ENCODE results near the gene SPSB2.
A peak's percentile ranks its signal among the peaks of the same experiment; 100 is the strongest.

SPSB2 gene

DNA sequence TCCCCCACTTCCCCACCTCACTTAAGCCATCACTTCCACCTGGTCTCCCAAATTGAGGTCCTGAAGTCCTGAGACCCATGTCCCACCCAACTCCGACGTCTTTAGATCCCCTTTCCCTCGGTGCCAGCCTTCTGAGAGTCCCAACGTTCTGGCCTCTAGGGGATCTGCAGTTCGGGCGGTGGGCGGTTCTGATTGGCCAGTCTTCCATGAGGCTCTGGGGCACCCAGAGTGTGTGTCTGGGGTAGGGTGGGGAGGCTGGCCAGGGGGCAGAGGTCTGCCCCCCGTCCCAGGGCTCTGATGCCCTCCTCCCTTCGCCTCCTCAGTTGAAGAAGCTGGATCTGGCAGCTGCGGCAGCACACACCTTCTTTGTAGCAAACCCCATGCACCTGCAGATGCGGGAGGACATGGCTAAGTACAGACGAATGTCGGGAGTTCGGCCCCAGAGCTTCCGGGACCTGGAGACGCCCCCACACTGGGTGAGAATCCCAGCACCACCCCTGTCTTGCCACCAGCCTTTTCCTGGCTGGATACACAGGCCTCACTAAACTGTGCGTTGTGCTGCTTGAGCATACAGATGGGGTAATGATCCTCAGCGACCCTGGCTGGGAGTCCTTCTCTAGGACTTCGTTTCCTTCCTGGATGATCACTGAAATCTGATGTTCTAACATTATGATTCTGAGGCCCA lies 43.4 kb downstream of the SPSB2 start:
- DNase-seq: no peak

DNA sequence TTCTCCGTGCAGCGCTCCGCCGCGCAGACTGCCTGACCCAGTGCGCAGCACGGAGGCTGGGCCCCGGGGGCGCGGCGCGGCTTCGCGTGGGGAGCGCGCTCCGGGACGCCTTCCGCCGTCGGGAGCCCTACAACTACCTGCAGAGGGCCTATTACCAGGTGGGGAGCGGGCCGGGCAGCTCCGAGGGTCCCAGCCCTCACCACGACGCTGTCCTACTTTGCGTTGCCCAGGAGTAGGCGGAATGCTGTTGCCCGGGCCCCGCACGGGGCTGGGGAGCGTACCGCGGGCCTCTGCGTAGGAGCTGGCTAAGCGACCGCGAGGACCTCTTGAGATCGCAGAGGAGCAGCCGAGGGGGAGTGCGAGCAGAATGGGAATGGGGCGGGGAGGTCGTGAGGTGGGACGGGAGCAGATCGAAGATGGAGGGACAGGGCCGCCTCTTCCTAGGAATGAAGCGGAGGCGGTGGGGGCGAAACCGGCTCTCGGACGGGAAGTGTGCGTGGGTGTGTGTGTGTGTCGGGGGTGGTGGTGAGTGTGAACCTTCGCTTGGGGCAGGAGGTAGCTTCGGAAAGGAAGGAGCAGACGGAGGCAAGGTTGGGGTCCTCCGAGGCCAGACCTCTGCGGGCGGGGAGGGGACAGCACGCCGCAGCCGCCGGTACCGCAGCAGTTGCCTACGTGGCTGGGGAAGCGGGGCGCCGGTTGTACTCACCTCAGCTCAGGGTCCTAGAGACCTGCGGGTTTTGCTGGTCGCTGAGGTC lies 44.1 kb downstream of the SPSB2 start:
- no peak for DNase-seq

DNA sequence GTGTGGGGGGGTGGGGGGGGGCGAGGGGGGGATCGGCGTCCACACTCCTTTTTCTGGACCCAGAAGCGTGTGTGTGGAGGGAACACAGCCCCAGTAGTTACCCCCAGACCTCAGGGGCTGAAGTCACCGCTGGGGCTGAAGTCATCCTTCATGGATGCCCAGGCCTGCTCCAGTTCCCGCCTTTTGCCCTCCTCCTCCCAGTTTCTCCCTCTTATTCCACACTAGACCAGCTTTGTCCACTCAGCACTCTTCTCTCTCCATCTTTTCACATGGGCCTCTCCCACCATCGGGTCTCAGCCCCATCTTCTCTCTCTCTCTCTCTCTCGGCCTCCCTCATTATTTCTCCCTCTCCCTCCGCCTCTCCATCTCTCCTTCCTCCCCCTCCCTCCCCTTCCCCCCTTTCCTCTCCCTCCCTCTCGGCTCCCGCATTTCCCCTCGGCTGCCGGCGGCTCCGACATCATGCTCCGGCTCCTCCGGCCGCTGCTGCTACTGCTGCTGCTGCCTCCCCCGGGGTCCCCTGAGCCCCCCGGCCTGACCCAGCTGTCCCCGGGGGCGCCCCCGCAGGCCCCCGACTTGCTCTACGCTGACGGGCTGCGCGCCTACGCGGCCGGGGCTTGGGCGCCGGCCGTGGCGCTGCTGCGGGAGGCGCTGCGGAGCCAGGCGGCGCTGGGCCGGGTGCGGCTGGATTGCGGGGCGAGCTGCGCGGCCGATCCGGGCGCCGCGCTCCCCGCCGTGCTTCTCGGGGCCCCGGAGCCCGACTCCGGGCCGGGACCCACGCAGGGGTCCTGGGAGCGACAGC lies 44.9 kb downstream of the SPSB2 start, which contains the start of gene P3H3:
Gene P3H3 (plus strand): TSS at position 426 of the 799 bp plus-strand sequence. CDS start 34 bp downstream, at position 460.
- DNase-seq: no peak

DNA sequence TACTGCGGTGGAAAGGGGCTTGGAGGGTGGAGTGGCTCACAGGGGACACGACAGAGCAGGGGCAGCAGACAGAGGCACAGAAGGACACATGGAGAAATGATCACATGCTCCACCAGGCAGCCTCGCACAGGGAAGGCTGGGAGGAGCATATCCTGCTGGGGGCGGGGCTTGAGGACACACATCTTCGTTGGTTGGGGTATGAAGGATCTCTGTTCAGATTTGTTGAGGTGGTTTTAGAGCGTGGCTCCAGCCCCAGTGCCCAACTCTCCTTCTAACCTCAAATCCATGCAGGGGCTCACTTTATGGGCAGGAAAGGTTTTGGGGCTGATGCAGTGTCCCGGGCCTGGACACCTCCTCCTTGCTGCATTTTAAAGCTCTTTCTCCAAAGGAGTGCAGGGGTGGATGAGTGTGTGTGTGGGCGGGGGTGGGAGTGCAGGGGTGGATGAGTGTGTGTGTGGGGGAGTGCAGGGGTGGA lies 45.6 kb downstream of the SPSB2 start:
- peak; percentile 41 to 51 for DNase-seq

DNA sequence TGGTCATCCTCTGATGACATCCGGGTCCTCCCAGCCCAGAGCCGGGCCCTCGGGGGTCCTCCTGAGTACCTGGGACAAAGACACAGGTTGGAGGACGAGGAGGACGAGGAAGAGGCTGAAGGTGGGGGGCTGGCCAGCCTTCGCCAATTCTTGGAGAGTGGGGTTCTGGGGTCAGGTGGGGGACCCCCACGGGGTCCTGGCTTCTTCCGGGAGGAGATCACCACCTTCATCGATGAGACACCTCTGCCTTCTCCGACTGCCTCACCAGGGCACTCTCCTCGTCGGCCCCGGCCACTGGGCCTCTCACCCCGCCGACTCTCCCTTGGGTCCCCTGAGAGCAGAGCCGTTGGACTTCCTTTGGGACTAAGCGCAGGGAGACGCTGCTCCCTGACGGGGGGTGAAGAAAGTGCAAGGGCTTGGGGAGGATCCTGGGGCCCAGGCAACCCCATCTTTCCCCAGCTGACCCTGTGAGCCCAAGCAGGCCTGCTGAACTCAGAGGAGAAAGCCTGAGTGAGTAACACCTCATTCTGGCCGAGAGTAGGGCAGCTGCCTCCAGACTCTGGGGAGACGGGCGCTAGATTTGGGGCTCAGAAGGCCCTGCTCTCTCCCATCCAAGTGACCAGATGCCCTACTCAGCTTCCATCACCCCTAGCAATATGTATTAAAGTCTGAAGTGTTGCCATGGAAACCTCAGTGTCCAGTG lies 46.2 kb downstream of the SPSB2 start:
- DNase-seq: no peak

DNA sequence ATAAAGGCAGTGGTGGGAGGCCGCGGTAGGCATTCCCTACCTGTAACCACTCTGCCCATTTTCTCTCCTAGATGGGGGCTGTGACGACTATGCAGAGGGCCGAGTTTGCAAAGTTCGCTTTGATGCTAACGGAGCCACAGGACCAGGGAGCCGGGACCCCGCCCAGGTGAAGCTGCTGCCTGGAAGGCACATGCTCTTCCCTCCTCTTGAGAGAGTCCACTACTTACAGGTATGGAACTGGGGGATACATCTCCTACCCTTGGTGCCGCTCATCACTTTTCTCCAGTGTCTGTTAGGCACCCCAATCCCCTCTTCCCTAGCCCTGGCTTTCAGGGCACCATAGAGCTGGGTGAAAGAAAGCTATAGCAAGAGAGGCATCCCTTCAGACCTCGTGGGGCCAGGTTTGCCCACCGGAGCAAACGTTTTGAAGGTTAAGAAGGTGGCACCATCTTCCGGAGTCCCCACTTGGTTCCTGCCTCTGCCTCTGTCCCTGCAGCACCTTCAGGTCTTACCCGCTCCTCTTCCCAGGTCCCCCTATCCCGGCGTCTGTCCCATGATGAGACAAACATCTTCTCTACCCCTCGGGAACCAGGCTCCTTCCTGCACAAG lies 46.9 kb downstream of the SPSB2 start:
- DNase-seq: no peak

DNA sequence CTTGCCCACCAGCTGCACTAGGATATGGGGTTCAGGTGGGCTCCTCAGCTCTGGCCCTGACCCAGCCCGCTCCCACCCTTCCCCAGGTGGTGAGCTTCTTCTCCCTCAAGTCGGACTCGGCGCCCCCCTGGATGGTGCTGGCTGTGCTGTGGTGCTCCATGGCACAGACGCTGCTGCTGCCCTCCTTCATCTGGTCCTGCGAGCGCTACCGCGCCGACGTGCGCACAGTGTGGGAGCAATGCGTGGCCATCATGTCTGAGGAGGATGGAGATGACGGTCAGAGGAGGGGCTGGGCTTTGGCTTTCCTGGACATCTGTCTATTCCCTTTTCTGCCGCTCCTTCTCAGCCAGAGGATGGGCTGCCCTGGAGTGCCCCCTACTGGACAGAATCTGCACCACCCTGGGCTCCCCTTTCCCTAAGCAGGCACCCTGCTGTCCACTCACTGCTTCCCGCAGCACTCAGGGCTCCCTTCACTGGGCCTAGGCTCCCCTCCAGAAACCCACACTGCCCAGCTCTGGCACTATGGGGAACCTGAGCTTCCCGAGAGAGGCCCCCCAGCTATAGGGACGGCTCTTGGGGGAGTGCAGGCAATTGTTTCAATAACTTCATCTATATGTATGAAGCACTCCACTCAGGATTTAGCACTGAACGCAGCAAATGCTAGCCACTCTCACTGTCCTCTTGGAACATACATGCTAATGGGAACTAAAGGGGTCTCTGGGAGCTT lies 47.5 kb downstream of the SPSB2 start:
- DNase-seq: peak; percentile 87 to 90

DNA sequence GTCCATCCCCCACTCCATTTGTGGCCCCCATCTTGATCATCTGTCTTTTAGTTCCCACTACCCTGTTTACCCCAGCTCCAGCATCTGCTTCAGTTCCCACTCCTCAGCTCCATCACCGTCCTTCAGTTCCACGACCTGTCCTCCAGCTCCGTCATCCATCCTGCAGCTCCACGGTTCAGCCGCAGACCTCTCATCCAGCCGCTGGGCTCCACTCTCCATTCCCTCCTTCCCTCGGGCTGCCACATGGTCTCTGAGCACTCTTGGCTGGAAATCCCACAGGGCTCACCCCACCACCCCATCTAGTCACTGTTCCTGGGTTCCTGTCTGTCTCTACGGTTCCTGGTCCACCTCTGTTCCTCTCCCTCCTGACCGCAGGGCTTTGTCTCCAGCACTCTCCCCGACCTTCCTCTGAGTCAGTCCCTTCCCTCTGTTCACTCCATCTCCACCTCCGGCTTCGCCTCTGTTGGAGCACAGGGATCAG lies 48.2 kb downstream of the SPSB2 start:
- no peak for DNase-seq

DNA sequence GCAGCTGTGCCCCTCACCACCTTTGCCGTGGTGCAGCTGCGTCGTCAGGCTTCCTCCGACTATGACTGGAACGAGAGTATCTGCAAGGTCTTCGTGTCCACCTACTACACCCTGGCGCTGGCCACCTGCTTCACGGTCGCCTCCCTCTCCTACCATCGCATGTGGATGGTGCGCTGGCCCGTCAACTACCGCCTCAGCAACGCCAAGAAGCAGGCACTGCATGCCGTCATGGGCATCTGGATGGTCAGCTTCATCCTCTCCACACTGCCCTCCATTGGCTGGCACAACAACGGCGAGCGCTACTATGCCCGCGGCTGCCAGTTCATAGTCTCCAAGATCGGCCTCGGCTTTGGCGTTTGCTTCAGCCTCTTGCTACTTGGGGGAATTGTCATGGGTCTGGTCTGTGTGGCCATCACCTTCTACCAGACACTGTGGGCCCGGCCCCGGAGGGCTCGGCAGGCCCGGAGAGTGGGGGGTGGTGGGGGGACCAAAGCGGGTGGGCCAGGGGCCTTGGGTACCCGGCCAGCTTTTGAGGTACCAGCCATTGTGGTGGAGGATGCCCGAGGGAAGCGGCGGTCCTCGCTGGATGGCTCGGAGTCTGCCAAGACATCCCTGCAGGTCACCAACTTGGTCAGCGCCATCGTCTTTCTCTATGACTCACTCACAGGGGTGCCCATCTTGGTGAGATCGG lies 48.9 kb downstream of the SPSB2 start:
- no peak for DNase-seq

DNA sequence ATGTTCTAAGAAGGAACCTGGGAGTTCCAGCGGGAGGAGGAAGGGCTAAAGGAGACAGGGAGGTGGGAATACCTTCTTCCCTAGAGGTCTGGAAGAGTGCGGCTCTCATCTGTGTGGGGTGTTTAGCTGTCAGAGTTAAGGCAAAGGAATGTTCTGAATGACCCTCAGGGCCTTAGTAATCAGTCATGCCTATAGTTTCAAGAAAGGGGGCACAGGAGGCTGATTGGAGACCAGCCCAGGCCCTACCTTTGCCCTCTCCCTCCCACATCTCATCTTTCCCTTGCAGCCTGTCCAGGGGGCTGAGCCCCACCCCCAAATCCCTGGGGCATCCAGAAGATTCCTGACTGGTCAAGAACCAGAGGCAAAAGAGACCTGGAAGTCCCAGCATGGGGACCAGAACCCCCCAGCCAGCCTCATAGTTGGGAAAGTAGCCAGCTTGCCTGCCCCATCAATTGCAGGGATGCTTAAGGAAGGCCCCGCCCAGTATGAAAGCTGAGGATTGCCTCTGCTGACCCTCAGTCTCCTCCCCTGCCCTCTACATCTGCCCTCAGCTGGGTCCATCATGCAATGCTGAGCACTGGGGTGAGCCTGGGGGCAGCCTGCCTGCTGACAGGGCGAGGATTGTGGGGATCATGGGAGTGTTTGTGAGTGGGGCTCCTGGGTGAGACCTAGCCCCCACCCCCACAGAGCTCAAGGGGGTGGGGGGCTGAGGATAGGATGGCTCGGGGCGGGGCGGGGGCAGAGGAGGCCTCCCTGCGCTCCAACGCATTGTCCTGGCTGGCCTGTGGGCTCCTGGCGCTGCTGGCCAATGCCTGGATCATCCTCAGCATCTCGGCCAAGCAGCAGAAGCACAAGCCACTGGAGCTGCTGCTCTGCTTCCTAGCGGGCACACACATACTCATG lies 49.7 kb downstream of the SPSB2 start:
- no peak for DNase-seq

DNA sequence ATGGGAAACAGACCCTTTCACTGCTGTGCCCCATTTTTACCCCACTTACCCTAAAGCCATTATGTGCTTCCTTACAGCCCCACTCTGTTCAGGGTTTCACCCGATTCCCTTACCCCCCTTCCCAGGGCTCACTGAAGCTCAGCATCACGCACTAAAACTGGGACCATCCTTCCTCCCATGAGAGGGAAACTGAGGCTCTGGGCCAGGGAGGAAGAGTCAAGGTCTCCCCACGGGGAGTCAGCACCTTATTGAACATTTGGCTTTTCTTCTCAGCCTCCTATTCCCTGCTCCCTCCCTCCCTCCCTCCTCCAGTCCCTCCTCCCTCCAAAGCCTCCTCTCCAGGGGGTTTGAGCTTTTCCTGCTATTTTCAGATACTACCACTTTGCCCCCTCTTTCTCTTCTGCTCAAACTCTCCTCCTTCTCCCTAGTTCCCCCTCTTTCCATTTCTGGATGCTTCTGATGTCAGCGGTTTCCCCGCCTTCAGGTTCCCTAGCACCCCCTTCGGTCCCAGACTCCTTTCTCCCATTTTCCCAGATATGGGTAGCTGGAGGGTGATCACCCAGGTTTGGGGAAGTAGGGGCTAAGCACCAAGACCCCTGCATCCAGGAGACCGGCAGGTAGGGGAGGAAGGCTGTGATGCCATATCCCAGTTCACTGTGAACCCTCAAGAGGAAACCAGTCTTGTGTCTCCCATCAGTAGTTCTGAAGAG lies 50.5 kb downstream of the SPSB2 start:
- no peak for DNase-seq

DNA sequence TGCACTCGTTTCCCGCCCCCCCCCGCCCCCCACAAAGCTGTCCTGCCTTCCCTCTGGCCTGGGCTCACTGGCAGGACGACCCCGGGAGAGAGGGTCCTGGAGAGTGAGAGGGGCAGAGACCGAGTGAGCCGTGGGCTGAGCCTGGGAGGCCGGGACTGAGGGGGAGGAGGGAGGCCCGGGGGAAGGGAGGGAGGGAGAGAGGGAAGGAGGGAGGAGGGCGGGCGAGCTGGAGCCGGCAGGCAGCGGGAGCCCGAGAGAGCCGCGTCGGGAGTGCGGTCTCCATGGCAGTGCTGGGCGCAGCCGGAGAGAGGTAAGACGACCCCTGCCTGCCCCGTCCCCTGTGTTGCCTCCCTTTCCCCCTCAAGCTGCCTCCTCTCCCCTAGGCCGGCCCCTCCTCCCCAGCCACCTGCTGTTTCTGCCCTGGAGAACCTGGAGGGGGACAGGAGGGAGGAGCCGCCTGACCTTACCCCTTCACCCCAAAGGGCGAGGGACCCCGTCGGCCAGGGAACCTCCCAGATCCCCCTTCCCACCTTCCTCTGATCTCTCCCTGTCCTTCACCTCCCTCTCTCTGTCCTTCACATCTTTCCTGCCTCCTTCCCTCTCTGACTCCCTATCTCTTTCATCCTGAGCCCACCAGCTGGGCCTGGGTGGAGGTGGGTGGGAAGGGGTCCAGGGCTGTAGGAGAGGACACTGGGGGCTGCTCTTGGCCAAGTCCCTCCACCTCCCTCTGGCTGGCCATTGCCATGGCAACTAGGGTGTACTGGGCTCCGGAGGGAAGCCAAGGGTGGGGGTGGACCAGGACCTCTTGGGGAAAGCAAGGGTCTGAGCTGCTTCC lies 51.3 kb downstream of the SPSB2 start, which contains the start of gene GPR162:
Gene GPR162 (plus strand): TSS at position 231 of the 835 bp plus-strand sequence. CDS start 2,078 bp downstream, outside the sequence.
- DNase-seq: no peak

Measured in inflammatory macrophage (primary cell).